CD14-positive monocyte (primary cell): Measurements from ENCODE around the gene KIF21B. TPM values are rescaled to one million over a fixed set of nuclear protein-coding genes. Genes with fewer than 3 reads are reported as not detected.

Experiments used
- DNase-seq, 3 donors: peaks; one replicate each; pipeline ENCODE4 v3.0.0-alpha.2; 2011 to 2022
- H2AFZ ChIP-seq: 2 replicates; pipeline ENCODE4 v1.6.0; 2012; ENCODE audit warnings: mild to moderate bottlenecking, low read depth, low read length, inconsistent platforms; ENCODE audit not compliant: insufficient read depth, poor library complexity, severe bottlenecking
- H3K27ac ChIP-seq, 2 donors: 1 replicate in 1 of 2; 2 replicates in 1 of 2; pipeline ENCODE4 v1.5.1; 2012 to 2013; ENCODE audit warnings: low read length in 2 of 2, control low read depth in 1 of 2, inconsistent platforms in 1 of 2, low read depth in 1 of 2, mild to moderate bottlenecking in 1 of 2
- H3K27me3 ChIP-seq, 2 donors: one replicate each; pipeline versions ENCODE4 v1.6.0 to v1.6.1; 2011 to 2013; ENCODE audit warnings: low read length in 2 of 2; ENCODE audit not compliant: control insufficient read depth in 2 of 2, insufficient read depth in 2 of 2
- H3K36me3 ChIP-seq, 2 donors: replicated peaks in 1 of 2; 1 replicate in 1 of 2; 2 replicates in 1 of 2; pipeline versions ENCODE4 v1.5.1 to v1.6.1; 2012 to 2013; ENCODE audit warnings: low read length in 2 of 2, control low read depth in 1 of 2, inconsistent platforms in 1 of 2, mild to moderate bottlenecking in 1 of 2; ENCODE audit not compliant: insufficient read depth in 2 of 2, control insufficient read depth in 1 of 2
- H3K4me1 ChIP-seq, 2 donors: 1 replicate in 1 of 2; 2 replicates in 1 of 2; pipeline versions ENCODE4 v1.5.1 to v1.6.1; 2012 to 2013; ENCODE audit warnings: low read length in 2 of 2, control low read depth in 1 of 2, inconsistent platforms in 1 of 2, mild to moderate bottlenecking in 1 of 2, moderate library complexity in 1 of 2; ENCODE audit not compliant: insufficient read depth in 2 of 2, control insufficient read depth in 1 of 2
- H3K4me2 ChIP-seq: replicated peaks from 2 replicates; pipeline ENCODE3; 2012; ENCODE audit warnings: low read length, moderate library complexity, mild to moderate bottlenecking; ENCODE audit not compliant: poor library complexity, severe bottlenecking; ENCODE audit errors: extremely low read depth
- H3K4me3 ChIP-seq, 3 experiments: fragments of 200-600 bp in 1 of 3; sonication (generic) in 1 of 3; replicated peaks in 1 of 3; 1 replicate in 2 of 3; 2 replicates in 1 of 3; pipeline ENCODE4 v1.5.1; 2011 to 2013; ENCODE audit warnings: low read length in 3 of 3, mild to moderate bottlenecking in 3 of 3, control low read depth in 2 of 3, low read depth in 2 of 3, inconsistent platforms in 1 of 3, moderate library complexity in 1 of 3
- H3K79me2 ChIP-seq: 2 replicates; pipeline ENCODE4 v1.6.0; 2012; ENCODE audit warnings: mild to moderate bottlenecking, control low read depth, inconsistent platforms, low read length, moderate library complexity; ENCODE audit not compliant: insufficient read depth
- H3K9ac ChIP-seq: 2 replicates; pipeline ENCODE4 v1.6.0; 2017; ENCODE audit warnings: low read length, mild to moderate bottlenecking; ENCODE audit not compliant: insufficient read depth, poor library complexity, severe bottlenecking
- H3K9me3 ChIP-seq, 2 donors: replicated peaks in 1 of 2; 1 replicate in 1 of 2; 2 replicates in 1 of 2; pipeline versions ENCODE4 v1.5.1 to v1.6.1; 2012 to 2013; ENCODE audit warnings: low read length in 2 of 2, control low read depth in 1 of 2; ENCODE audit not compliant: control insufficient read depth in 1 of 2, insufficient read depth in 1 of 2
- H4K20me1 ChIP-seq: 2 replicates; pipeline ENCODE4 v1.6.0; 2012; ENCODE audit warnings: mild to moderate bottlenecking, low read length, control low read depth, moderate library complexity; ENCODE audit not compliant: insufficient read depth
- H3K27ac Mint-ChIP-seq, 7 donors: one replicate each; pipeline ENCODE4 v1.8.0; 2020; ENCODE audit warnings: mild to moderate bottlenecking in 7 of 7, mixed read lengths in 7 of 7, moderate library complexity in 6 of 7, inconsistent platforms in 2 of 7
- H3K27me3 Mint-ChIP-seq, 3 donors: one replicate each; pipeline ENCODE4 v1.8.0; 2021 to 2022; ENCODE audit warnings: low read depth in 3 of 3, mild to moderate bottlenecking in 3 of 3, mixed read lengths in 3 of 3, moderate library complexity in 3 of 3, inconsistent platforms in 1 of 3
- H3K36me3 Mint-ChIP-seq, 2 donors: one replicate each; pipeline ENCODE4 v1.8.0; 2020; ENCODE audit warnings: mixed read lengths in 2 of 2, inconsistent platforms in 1 of 2, mild to moderate bottlenecking in 1 of 2
- H3K4me1 Mint-ChIP-seq: one replicate; pipeline ENCODE4 v1.8.0; 2020; ENCODE audit warnings: mild to moderate bottlenecking, mixed read lengths
- H3K4me3 Mint-ChIP-seq, 2 donors: one replicate each; pipeline ENCODE4 v1.8.0; 2020; ENCODE audit warnings: mild to moderate bottlenecking in 2 of 2, mixed read lengths in 2 of 2, moderate library complexity in 1 of 2
- H3K9me3 Mint-ChIP-seq, 7 donors: one replicate each; pipeline ENCODE4 v1.8.0; 2020 to 2022; ENCODE audit warnings: mixed read lengths in 7 of 7, mild to moderate bottlenecking in 6 of 7, moderate library complexity in 6 of 7, inconsistent platforms in 2 of 7
- WGBS: methylation state at CpG from one replicate; pipeline ENCODE4 v1.1.5; 2013; ENCODE audit warnings: missing lambda C conversion rate; ENCODE audit not compliant: insufficient coverage; 5-methylcytosine and 5-hydroxymethylcytosine counted together
- intact Hi-C, 2 donors: fragments of 100-400 bp; cut with micrococcal nuclease; formaldehyde crosslinking; loops; one replicate each; pipeline versions ENCODE4 v1.15.0 to v1.15.1; 2023
- polyA plus RNA-seq, 3 donors: library from polyadenylated mRNA; depleted of rRNA in 1 of 3; unstranded in 2 of 3; stranded (reverse) in 1 of 3; fragments of 300-500 nt in 2 of 3; fragments of >200 nt in 1 of 3; fragmentation: Illumina TruSeq in 2 of 3; gene quantifications; 1 replicate in 2 of 3; 2 replicates in 1 of 3; pipeline ENCODE4 v1.2.3, GENCODE V29; 2012 to 2021
- TF ChIP-seq, protein P1 (sequence below): fragments of 200-600 bp; IDR thresholded peaks from one replicate; pipeline ENCODE4 v1.8.0; 2022; ENCODE audit warnings: antibody characterized with exemption, mild to moderate bottlenecking

The KIF21B gene
- polyA plus RNA-seq, 3 donors: 0.18 to 9.8 (median 0.30) TPM

DNA sequence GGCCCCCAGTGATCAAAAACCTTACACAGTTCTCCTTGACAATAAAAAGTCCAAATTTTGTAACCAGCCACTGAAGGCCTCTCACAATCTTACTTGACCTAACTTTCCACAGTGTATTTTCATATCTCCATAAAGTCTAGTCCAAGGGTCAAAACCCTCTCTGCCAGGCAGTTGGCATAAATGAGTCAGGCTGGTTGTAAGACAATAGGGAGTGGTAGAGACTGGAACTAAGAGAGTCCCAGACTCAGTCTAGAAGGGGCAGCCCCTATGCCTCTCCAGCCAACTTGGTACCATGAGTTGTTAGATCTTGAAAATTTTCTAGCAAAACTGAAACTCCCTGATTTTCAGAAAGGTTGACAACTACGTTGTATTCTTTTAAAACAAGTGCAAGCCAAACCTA is 21.0 kb downstream of the KIF21B start:
- 100% methylated on average over 1 of the region's 1 CpG for WGBS
- Histone ChIP-seq H3K79me2 (no peaks in the 10 kb centered on the region), H3K4me2 (no peak overlapping the region), H3K9me3 (no peaks in the 10 kb centered on the region), H3K36me3 (peaks cover 79 to 91% of the 10 kb centered on the region in 2 donors), H3K9ac (no peak overlapping the region), H3K4me1 (no peaks in the 10 kb centered on the region), H3K4me3 (no peak overlapping the region), H4K20me1 (peaks cover 31% of the 10 kb centered on the region), H3K27ac (no peak overlapping the region), H3K27me3 (no peaks in the 10 kb centered on the region), H2AFZ (no peak overlapping the region)
- Mint-ChIP-seq H3K4me3 (no peak overlapping the region), H3K36me3 (peaks cover 39 to 71% of the 10 kb centered on the region in 2 donors), H3K9me3 (no peaks in the 10 kb centered on the region), H3K27me3 (no peaks in the 10 kb centered on the region), H3K4me1 (no peaks in the 10 kb centered on the region), H3K27ac (no peak overlapping the region)
- no peak for DNase-seq
- intact Hi-C loops: no loop called here
- TF ChIP-seq, protein P1, sequence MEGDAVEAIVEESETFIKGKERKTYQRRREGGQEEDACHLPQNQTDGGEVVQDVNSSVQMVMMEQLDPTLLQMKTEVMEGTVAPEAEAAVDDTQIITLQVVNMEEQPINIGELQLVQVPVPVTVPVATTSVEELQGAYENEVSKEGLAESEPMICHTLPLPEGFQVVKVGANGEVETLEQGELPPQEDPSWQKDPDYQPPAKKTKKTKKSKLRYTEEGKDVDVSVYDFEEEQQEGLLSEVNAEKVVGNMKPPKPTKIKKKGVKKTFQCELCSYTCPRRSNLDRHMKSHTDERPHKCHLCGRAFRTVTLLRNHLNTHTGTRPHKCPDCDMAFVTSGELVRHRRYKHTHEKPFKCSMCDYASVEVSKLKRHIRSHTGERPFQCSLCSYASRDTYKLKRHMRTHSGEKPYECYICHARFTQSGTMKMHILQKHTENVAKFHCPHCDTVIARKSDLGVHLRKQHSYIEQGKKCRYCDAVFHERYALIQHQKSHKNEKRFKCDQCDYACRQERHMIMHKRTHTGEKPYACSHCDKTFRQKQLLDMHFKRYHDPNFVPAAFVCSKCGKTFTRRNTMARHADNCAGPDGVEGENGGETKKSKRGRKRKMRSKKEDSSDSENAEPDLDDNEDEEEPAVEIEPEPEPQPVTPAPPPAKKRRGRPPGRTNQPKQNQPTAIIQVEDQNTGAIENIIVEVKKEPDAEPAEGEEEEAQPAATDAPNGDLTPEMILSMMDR: no peak

DNA sequence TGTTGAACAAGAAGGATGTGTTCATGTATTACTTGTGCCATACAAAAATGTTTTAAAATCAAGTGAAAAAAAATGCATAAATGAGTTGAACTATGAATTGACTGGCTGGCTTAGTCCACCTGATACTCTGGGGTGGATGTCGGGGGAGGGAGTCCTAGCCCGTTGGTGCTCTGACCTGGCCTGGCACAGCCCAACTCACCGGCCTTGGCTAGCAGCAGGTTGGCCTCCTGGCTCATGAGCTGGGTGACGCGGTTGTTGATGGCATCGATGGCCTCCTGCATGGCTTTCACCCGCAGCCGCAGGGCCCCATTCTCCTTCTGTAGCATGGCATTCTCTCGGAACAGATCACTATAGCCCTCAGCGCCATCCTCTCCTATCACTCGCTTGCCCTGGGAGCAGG is 21.6 kb downstream of the KIF21B start:
- Mint-ChIP-seq H3K4me1 (no peaks in the 10 kb centered on the region), H3K27me3 (no peaks in the 10 kb centered on the region), H3K36me3 (peaks cover 45 to 75% of the 10 kb centered on the region in 2 donors), H3K9me3 (no peaks in the 10 kb centered on the region), H3K4me3 (no peak overlapping the region), H3K27ac (no peak overlapping the region)
- Histone ChIP-seq H3K4me3 (no peak overlapping the region), H3K79me2 (no peaks in the 10 kb centered on the region), H3K9me3 (no peaks in the 10 kb centered on the region), H3K4me1 (no peaks in the 10 kb centered on the region), H3K36me3 (peaks cover 80 to 96% of the 10 kb centered on the region in 2 donors), H4K20me1 (peaks cover 28% of the 10 kb centered on the region), H3K27me3 (no peaks in the 10 kb centered on the region), H2AFZ (no peak overlapping the region), H3K4me2 (no peak overlapping the region), H3K9ac (no peak overlapping the region), H3K27ac (no peak overlapping the region)
- DNase-seq: no peak
- TF ChIP-seq, protein P1: no peak
- intact Hi-C loops: no loop called here
- WGBS: 91% methylated on average over 8 of the region's 11 CpGs
